ENCODE data around the gene DNHD1. TPM values are rescaled to one million over a fixed set of nuclear protein-coding genes. Genes with fewer than 3 reads are reported as not detected.

The DNHD1 gene
- total RNA-seq, 1 experiment from 2014 or later: 11.5 TPM

DNA sequence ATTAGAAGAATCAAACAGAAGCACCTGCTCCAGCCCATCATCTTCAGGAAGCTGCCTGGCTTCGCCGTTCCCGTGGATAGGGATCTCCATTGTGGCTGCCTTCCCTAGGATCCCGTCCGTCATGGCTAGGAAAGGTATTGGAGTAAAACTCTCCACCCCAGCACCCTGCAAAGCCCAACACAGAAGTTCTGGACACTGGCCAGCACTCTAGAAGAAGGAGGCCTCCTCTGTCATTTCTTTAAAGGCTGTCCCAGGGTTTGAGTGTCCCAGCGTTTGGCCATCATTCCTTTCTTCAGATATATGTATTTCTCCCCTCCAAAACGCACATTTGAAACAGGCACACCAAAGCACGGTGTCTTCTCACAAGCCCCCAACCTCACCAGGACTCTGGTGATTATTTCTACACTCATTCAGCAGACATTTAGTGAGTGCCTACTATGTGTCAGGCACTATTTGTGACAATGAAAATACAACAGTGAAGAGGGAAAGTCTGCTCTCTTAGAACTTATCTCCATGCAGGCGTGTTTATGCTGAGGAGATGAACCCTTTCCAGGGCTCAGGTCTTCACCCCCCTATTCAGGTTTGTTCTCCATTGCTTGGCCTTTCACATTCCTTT lies 16.7 kb upstream of the DNHD1 start:
- DNase-seq (ENCODE audit: low spot score): no peak
- peaks cover 42% of the 10 kb centered on the region for H3K36me3 Mint-ChIP-seq
- peaks cover 25% of the 10 kb centered on the region for H3K4me1 Mint-ChIP-seq
- TF ChIP-seq ZNF512 (CRISPR knock-in tag; IDR thresholded peaks at IDR 0.05; ENCODE audit: borderline replicate concordance) (no peak), KAT7 (CRISPR knock-in tag; IDR thresholded peaks at IDR 0.05; ENCODE audit: borderline replicate concordance) (peak; percentile 51; the same call in 1 of the 2 replicates)
- peak overlapping the region; percentile 99 for H3K27ac Mint-ChIP-seq
- POLR2A ChIA-PET: no interaction called here
- H3K9me3 Mint-ChIP-seq: no peaks in the 10 kb centered on the region
- H3K4me3 Mint-ChIP-seq: peak overlapping the region; percentile 98
- ATAC-seq: no peak; the same call in 1 of the 2 replicates
- no peaks in the 10 kb centered on the region; the same call in 1 of the 2 replicates for H3K27me3 Mint-ChIP-seq (ENCODE audit: low read depth)
- CTCF ChIA-PET: no interaction called here

GRCh38 chr11:6481012-6481923 lies 15.8 kb upstream of the DNHD1 start, which contains the start of the genes ARFIP2 and TIMM10B:
Gene ARFIP2 (minus strand): TSS chr11:6481331. CDS start chr11:6480421, 910 bp downstream.
Gene TIMM10B (plus strand): TSS chr11:6481501. CDS start chr11:6481517, 16 bp downstream.
- Mint-ChIP-seq H3K27ac (peak within 1 kb of the TSS; percentile 99), H3K36me3 (peaks cover 42% of the 10 kb centered on the region), H3K27me3 (ENCODE audit: low read depth) (no peaks in the 10 kb centered on the region), H3K4me1 (peaks cover 18% of the 10 kb centered on the region), H3K4me3 (peak within 1 kb of the TSS; percentile 98), H3K9me3 (no peaks in the 10 kb centered on the region)
- peak; percentile 97 for DNase-seq (ENCODE audit: low spot score)
- ATAC-seq: peak; percentile 94
- ChIA-PET CTCF (interaction anchor here (0.9 to 2.4 kb wide), 10 partner anchors 12 to 119 kb away, joined by 3 to 19 read pairs (median 7); no protein-coding TSS in a partner anchor), POLR2A (interaction anchor here (0.6 to 1.7 kb wide), 16 partner anchors 9 to 202 kb away, joined by 3 to 15 read pairs (median 3); partner anchors contain the start of genes DNHD1, MRPL17, SMPD1 and TAF10)
- TF ChIP-seq, protein P1, sequence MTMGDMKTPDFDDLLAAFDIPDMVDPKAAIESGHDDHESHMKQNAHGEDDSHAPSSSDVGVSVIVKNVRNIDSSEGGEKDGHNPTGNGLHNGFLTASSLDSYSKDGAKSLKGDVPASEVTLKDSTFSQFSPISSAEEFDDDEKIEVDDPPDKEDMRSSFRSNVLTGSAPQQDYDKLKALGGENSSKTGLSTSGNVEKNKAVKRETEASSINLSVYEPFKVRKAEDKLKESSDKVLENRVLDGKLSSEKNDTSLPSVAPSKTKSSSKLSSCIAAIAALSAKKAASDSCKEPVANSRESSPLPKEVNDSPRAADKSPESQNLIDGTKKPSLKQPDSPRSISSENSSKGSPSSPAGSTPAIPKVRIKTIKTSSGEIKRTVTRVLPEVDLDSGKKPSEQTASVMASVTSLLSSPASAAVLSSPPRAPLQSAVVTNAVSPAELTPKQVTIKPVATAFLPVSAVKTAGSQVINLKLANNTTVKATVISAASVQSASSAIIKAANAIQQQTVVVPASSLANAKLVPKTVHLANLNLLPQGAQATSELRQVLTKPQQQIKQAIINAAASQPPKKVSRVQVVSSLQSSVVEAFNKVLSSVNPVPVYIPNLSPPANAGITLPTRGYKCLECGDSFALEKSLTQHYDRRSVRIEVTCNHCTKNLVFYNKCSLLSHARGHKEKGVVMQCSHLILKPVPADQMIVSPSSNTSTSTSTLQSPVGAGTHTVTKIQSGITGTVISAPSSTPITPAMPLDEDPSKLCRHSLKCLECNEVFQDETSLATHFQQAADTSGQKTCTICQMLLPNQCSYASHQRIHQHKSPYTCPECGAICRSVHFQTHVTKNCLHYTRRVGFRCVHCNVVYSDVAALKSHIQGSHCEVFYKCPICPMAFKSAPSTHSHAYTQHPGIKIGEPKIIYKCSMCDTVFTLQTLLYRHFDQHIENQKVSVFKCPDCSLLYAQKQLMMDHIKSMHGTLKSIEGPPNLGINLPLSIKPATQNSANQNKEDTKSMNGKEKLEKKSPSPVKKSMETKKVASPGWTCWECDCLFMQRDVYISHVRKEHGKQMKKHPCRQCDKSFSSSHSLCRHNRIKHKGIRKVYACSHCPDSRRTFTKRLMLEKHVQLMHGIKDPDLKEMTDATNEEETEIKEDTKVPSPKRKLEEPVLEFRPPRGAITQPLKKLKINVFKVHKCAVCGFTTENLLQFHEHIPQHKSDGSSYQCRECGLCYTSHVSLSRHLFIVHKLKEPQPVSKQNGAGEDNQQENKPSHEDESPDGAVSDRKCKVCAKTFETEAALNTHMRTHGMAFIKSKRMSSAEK (CRISPR knock-in tag; IDR thresholded peaks at IDR 0.05; ENCODE audit: borderline replicate concordance): no peak
- TF ChIP-seq ZNF512 (CRISPR knock-in tag; IDR thresholded peaks at IDR 0.05; ENCODE audit: borderline replicate concordance) (no peak), KAT7 (CRISPR knock-in tag; IDR thresholded peaks at IDR 0.05; ENCODE audit: borderline replicate concordance) (peak; percentile 65), ATF2 (CRISPR knock-in tag; IDR thresholded peaks at IDR 0.05; ENCODE audit: borderline replicate concordance, low read depth) (no peak), ZBTB43 (CRISPR knock-in tag; IDR thresholded peaks at IDR 0.05) (0 out of 2 replicates have a peak, but pooled peaks have one; percentile 58), GABPB1 (CRISPR knock-in tag; IDR thresholded peaks at IDR 0.05) (peak; percentile 82), ESRRA (CRISPR knock-in tag; IDR thresholded peaks at IDR 0.05; ENCODE audit: borderline replicate concordance) (0 out of 2 replicates have a peak, but pooled peaks have one; percentile 53), NR3C1 (CRISPR knock-in tag; conservative IDR thresholded peaks at IDR 0.05; ENCODE audit: low read depth) (0 out of 2 replicates have a peak, but pooled peaks have one; percentile 63), CBFB (CRISPR knock-in tag; IDR thresholded peaks at IDR 0.05; ENCODE audit: low read depth) (0 out of 2 replicates have a peak, but pooled peaks have one; percentile 27), ZNF281 (CRISPR knock-in tag; IDR thresholded peaks at IDR 0.05) (peak; percentile 20; the same call in 1 of the 2 replicates), SMAD4 (CRISPR knock-in tag; IDR thresholded peaks at IDR 0.05) (no peak)
- TF ChIP-seq, protein P2, sequence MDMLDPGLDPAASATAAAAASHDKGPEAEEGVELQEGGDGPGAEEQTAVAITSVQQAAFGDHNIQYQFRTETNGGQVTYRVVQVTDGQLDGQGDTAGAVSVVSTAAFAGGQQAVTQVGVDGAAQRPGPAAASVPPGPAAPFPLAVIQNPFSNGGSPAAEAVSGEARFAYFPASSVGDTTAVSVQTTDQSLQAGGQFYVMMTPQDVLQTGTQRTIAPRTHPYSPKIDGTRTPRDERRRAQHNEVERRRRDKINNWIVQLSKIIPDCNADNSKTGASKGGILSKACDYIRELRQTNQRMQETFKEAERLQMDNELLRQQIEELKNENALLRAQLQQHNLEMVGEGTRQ (CRISPR knock-in tag; IDR thresholded peaks at IDR 0.05): peak; percentile 59
- TF ChIP-seq, protein P3, sequence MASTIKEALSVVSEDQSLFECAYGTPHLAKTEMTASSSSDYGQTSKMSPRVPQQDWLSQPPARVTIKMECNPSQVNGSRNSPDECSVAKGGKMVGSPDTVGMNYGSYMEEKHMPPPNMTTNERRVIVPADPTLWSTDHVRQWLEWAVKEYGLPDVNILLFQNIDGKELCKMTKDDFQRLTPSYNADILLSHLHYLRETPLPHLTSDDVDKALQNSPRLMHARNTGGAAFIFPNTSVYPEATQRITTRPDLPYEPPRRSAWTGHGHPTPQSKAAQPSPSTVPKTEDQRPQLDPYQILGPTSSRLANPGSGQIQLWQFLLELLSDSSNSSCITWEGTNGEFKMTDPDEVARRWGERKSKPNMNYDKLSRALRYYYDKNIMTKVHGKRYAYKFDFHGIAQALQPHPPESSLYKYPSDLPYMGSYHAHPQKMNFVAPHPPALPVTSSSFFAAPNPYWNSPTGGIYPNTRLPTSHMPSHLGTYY (CRISPR knock-in tag; IDR thresholded peaks at IDR 0.05): no peak
